HepG2 (cell line): Measurements from ENCODE around the gene TMEM235. TPM values are rescaled to one million over a fixed set of nuclear protein-coding genes. Genes with fewer than 3 reads are reported as not detected.

Source experiments
- ELF3 ChIP-seq: IDR thresholded peaks from 2 replicates; pipeline ENCODE4 v1.6.1; 2016; ENCODE audit warnings: missing genetic modification reagents, missing compliant biosample characterization
- GATA4 ChIP-seq: sonication (generic); IDR thresholded peaks from 2 replicates; pipeline ENCODE4 v1.6.1; 2016; ENCODE audit warnings: antibody characterized with exemption, low read depth, borderline replicate concordance
- IRF2 ChIP-seq: IDR thresholded peaks from 2 replicates; pipeline ENCODE4 v1.6.1; 2018; ENCODE audit warnings: missing genetic modification reagents, missing compliant biosample characterization
- JUN ChIP-seq: sonication (generic); formaldehyde crosslinking; IDR thresholded peaks from 2 replicates; pipeline ENCODE4 v1.4.0; 2020; ENCODE audit warnings: mild to moderate bottlenecking, missing genetic modification reagents
- NCOA1 ChIP-seq: sonication (generic); formaldehyde crosslinking; IDR thresholded peaks from 2 replicates; pipeline ENCODE4 v1.9.0; 2021; ENCODE audit warnings: missing genetic modification reagents
- NFYC ChIP-seq: IDR thresholded peaks from 2 replicates; pipeline ENCODE4 v1.6.1; 2016; ENCODE audit warnings: missing genetic modification reagents, missing compliant biosample characterization
- PAX8 ChIP-seq: sonication (generic); formaldehyde crosslinking; IDR thresholded peaks from 2 replicates; pipeline ENCODE4 v1.8.0; 2022; ENCODE audit warnings: mild to moderate bottlenecking, missing genetic modification reagents, borderline replicate concordance
- RBM22 ChIP-seq: fragments of 200-400 bp; formaldehyde crosslinking; optimal IDR thresholded peaks from 2 replicates; pipeline ENCODE3; 2017; ENCODE audit warnings: mild to moderate bottlenecking, low read length, moderate library complexity
- SMAD3 ChIP-seq: sonication (generic); formaldehyde crosslinking; IDR thresholded peaks from 2 replicates; pipeline ENCODE4 v1.4.0; 2020; ENCODE audit warnings: missing genetic modification reagents
- SOX13 ChIP-seq, 3 experiments: fragments of 450-650 bp in 1 of 3; sonication (generic) in 1 of 3; formaldehyde crosslinking in 1 of 3; IDR thresholded peaks in 2 of 3; conservative IDR thresholded peaks in 1 of 3; 2 replicates each; pipeline versions ENCODE4 v1.5.0 to v1.6.1; 2016 to 2020; ENCODE audit warnings: antibody characterized with exemption in 1 of 3, mild to moderate bottlenecking in 1 of 3, missing compliant biosample characterization in 1 of 3, missing genetic modification reagents in 1 of 3, moderate library complexity in 1 of 3
- TARDBP ChIP-seq: sonication (generic); formaldehyde crosslinking; IDR thresholded peaks from 2 replicates; pipeline ENCODE4 v1.8.0; 2022; ENCODE audit warnings: mild to moderate bottlenecking, missing genetic modification reagents
- ZNF136 ChIP-seq: sonication (generic); formaldehyde crosslinking; IDR thresholded peaks from 2 replicates; pipeline ENCODE4 v1.8.1; 2022; ENCODE audit warnings: low read depth, mild to moderate bottlenecking, moderate library complexity, missing genetic modification reagents
- ZNF3 ChIP-seq: IDR thresholded peaks from 2 replicates; pipeline ENCODE4 v1.7.0; 2017; ENCODE audit warnings: inconsistent platforms
- ZNF614 ChIP-seq: IDR thresholded peaks from 2 replicates; pipeline ENCODE4 v1.6.1; 2018; ENCODE audit warnings: missing biosample characterization, missing genetic modification reagents, inconsistent platforms, borderline replicate concordance
- ZNF841 ChIP-seq: sonication (generic); formaldehyde crosslinking; IDR thresholded peaks from 2 replicates; pipeline ENCODE4 v1.8.1; 2023; ENCODE audit warnings: missing genetic modification reagents, borderline replicate concordance
- ZSCAN20 ChIP-seq: sonication (generic); formaldehyde crosslinking; IDR thresholded peaks from 2 replicates; pipeline ENCODE4 v1.4.0; 2020; ENCODE audit warnings: missing genetic modification reagents, mild to moderate bottlenecking, borderline replicate concordance
- polyA plus RNA-seq, 8 experiments: library from polyadenylated mRNA; depleted of rRNA in 3 of 8; stranded (reverse) in 7 of 8; unstranded in 1 of 8; fragments of >200 nt; fragmentation: Illumina TruSeq in 4 of 8; extraction: Trizol in 4 of 8; gene quantifications; 2 replicates each; pipeline versions ENCODE4 v1.2.1 to v1.2.3, GENCODE V29; 2011 to 2016; ENCODE audit warnings: low read depth in 4 of 8, missing spikeins in 1 of 8, mixed read lengths in 1 of 8; ENCODE audit not compliant: insufficient read depth in 1 of 8
- total RNA-seq, 5 experiments: library from RNA; depleted of rRNA; stranded (reverse); fragments of >200 nt; fragmentation: Illumina TruSeq; extraction: Trizol; gene quantifications; 2 replicates each; pipeline ENCODE4 v1.2.3, GENCODE V29; 2016; ENCODE audit warnings: low read depth in 1 of 5
- TF ChIP-seq, protein P1 (sequence below): sonication (generic); formaldehyde crosslinking; IDR thresholded peaks from 2 replicates; pipeline ENCODE4 v1.8.1; 2023; ENCODE audit warnings: missing genetic modification reagents, mild to moderate bottlenecking, borderline replicate concordance
- TF ChIP-seq, protein P2 (sequence below): sonication (generic); formaldehyde crosslinking; IDR thresholded peaks from 2 replicates; pipeline ENCODE4 v1.4.0; 2020; ENCODE audit warnings: missing genetic modification reagents, mild to moderate bottlenecking, borderline replicate concordance
- TF ChIP-seq, protein P3 (sequence below): sonication (generic); formaldehyde crosslinking; IDR thresholded peaks from 2 replicates; pipeline ENCODE4 v1.8.0; 2023; ENCODE audit warnings: mild to moderate bottlenecking, missing genetic modification reagents
- TF ChIP-seq, protein P4 (sequence below): IDR thresholded peaks from 2 replicates; pipeline ENCODE4 v1.6.1; 2016; ENCODE audit warnings: low read depth
- TF ChIP-seq, protein P5 (sequence below): sonication (generic); formaldehyde crosslinking; IDR thresholded peaks from 2 replicates; pipeline ENCODE4 v1.5.0; 2020; ENCODE audit warnings: missing genetic modification reagents

TMEM235 gene
- total and polyA plus RNA-seq, 2 of the 13 experiments (the other 11 are each of a cell fraction or from before 2014, with no cell fraction given) = not detected

DNA sequence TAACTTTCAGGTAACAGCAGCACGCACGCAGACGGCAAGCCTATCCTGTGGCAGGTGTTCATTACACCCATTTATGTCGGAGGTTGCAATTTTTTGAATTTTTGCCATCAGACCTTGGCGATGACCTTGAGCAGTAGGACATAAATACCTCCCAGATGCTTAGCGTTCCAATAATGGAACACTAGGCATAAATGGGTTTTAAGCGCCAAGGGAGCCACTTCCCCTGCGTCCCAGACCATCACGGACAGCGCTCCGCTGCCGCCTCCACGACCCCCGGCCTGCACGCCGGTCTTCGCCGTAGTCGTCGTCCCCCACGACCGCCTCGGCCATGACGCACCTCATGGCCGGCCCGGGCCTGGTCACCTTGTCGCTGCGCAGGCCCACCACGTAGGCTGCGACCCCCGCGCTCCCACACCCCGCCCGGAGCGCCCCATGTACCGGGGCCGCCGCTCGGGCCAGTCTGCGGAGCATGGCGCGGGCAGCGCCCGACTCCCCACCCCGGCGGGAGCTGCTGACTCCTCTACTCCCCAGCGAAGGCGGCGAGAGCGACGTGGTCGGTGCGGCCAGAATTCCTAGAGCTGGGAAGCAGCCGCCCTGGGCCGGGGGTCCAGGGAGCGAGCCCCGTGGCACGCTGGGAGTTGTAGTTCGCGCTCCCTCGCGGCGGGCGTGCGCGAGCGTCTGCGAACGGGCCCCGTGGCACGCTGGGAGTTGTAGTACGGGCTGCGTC, 22.7 kb downstream of the TMEM235 start (continued):
- TF ChIP-seq, protein P1, sequence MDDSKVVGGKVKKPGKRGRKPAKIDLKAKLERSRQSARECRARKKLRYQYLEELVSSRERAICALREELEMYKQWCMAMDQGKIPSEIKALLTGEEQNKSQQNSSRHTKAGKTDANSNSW (CRISPR knock-in tag) = peak; percentile 89; the same call in 1 of the 2 replicates
- TF ChIP-seq NFYC (CRISPR knock-in tag) (0 out of 2 replicates have a peak, but pooled peaks have one; percentile 29), NCOA1 (no peak), ZNF841 (CRISPR knock-in tag) (no peak), IRF2 (CRISPR knock-in tag) (peak; percentile 99), SMAD3 (peak; percentile 72), ZNF3 (CRISPR knock-in tag) (no peak), ZSCAN20 (CRISPR knock-in tag) (no peak; the same call in 1 of the 2 replicates), ZNF136 (CRISPR knock-in tag) (peak; percentile 94), JUN (CRISPR knock-in tag) (no peak), PAX8 (CRISPR knock-in tag) (peak; percentile 46; the same call in 1 of the 2 replicates), SOX13 (IDR thresholded peaks at IDR 0.05) (no peak), SOX13 (CRISPR knock-in tag; conservative IDR thresholded peaks at IDR 0.05 in 1 of 2, IDR thresholded peaks at IDR 0.05 in 1 of 2) (peak in 1 of 2 experiments; percentile 9; a peak in 1 of 4 replicates), TARDBP (peak; percentile 87), ELF3 (CRISPR knock-in tag) (peak; percentile 66), GATA4 (no peak), ZNF614 (CRISPR knock-in tag) (peak; percentile 91; the same call in 1 of the 2 replicates), RBM22 (no peak)
- TF ChIP-seq, protein P2, sequence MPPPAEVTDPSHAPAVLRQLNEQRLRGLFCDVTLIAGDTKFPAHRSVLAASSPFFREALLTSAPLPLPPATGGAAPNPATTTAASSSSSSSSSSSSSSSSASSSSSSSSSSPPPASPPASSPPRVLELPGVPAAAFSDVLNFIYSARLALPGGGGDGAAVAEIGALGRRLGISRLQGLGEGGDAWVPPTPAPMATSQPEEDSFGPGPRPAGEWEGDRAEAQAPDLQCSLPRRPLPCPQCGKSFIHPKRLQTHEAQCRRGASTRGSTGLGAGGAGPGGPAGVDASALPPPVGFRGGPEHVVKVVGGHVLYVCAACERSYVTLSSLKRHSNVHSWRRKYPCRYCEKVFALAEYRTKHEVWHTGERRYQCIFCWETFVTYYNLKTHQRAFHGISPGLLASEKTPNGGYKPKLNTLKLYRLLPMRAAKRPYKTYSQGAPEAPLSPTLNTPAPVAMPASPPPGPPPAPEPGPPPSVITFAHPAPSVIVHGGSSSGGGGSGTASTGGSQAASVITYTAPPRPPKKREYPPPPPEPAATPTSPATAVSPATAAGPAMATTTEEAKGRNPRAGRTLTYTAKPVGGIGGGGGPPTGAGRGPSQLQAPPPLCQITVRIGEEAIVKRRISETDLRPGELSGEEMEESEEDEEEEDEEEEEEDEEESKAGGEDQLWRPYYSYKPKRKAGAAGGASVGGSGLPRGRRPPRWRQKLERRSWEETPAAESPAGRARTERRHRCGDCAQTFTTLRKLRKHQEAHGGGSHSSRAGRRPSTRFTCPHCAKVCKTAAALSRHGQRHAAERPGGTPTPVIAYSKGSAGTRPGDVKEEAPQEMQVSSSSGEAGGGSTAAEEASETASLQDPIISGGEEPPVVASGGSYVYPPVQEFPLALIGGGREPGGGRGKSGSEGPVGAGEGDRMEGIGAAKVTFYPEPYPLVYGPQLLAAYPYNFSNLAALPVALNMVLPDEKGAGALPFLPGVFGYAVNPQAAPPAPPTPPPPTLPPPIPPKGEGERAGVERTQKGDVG (CRISPR knock-in tag) = peak; percentile 57; the same call in 1 of the 2 replicates
- TF ChIP-seq, protein P3, sequence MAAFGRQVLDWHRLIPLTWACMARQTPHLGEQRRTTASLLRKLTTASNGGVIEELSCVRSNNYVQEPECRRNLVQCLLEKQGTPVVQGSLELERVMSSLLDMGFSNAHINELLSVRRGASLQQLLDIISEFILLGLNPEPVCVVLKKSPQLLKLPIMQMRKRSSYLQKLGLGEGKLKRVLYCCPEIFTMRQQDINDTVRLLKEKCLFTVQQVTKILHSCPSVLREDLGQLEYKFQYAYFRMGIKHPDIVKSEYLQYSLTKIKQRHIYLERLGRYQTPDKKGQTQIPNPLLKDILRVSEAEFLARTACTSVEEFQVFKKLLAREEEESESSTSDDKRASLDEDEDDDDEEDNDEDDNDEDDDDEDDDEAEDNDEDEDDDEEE = peak; percentile 94
- TF ChIP-seq, protein P4, sequence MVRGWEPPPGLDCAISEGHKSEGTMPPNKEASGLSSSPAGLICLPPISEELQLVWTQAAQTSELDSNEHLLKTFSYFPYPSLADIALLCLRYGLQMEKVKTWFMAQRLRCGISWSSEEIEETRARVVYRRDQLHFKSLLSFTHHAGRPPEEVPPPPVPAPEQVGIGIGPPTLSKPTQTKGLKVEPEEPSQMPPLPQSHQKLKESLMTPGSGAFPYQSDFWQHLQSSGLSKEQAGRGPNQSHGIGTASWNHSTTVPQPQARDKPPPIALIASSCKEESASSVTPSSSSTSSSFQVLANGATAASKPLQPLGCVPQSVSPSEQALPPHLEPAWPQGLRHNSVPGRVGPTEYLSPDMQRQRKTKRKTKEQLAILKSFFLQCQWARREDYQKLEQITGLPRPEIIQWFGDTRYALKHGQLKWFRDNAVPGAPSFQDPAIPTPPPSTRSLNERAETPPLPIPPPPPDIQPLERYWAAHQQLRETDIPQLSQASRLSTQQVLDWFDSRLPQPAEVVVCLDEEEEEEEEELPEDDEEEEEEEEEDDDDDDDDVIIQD (CRISPR knock-in tag) = 0 out of 2 replicates have a peak, but pooled peaks have one; percentile 21
- TF ChIP-seq, protein P5, sequence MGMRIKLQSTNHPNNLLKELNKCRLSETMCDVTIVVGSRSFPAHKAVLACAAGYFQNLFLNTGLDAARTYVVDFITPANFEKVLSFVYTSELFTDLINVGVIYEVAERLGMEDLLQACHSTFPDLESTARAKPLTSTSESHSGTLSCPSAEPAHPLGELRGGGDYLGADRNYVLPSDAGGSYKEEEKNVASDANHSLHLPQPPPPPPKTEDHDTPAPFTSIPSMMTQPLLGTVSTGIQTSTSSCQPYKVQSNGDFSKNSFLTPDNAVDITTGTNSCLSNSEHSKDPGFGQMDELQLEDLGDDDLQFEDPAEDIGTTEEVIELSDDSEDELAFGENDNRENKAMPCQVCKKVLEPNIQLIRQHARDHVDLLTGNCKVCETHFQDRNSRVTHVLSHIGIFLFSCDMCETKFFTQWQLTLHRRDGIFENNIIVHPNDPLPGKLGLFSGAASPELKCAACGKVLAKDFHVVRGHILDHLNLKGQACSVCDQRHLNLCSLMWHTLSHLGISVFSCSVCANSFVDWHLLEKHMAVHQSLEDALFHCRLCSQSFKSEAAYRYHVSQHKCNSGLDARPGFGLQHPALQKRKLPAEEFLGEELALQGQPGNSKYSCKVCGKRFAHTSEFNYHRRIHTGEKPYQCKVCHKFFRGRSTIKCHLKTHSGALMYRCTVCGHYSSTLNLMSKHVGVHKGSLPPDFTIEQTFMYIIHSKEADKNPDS (CRISPR knock-in tag) = 0 out of 2 replicates have a peak, but pooled peaks have one; percentile 77
